ENCODE results near the gene JOSD2.
A peak's percentile ranks its signal among the peaks of the same experiment; 100 is the strongest.

JOSD2 gene

DNA sequence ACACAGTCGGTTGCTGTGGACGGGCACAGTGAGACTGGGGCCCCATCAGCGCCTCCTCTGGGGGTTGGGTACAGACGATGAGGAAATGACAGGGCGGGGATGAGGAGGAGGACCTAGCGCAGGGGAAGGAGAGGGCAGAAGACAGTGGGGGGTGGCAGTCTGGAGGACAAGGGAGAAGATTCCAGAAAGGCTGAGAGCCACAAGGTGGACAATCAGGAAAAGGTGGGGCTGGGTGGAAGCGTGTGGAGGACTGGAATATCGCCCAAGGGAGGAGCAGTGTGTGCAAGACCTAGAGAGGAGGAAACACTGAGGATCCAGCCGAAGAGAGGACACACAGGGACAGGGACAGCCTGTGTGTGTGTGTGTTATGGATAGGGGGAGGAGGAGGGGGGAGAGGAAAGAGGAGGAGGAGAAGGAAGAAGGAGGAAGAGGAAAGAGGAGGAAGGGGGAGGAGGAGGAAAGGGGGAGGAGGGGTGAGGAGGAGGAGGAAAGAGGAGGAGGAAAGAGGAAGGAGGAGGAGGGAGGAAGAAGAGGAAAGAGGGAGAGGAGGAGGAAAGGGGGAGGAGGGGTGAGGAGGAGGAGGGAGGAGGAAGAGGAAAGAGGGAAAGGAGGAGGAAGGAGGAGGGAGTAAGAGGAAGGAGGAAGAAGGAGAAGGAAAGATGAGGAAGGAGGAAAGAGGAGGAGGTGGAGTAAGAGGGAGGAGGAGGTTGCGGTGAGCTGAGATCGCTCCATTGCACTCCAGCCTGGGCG lies 18.5 kb downstream of the JOSD2 start:
- DNase-seq, result peak; percentile 43

DNA sequence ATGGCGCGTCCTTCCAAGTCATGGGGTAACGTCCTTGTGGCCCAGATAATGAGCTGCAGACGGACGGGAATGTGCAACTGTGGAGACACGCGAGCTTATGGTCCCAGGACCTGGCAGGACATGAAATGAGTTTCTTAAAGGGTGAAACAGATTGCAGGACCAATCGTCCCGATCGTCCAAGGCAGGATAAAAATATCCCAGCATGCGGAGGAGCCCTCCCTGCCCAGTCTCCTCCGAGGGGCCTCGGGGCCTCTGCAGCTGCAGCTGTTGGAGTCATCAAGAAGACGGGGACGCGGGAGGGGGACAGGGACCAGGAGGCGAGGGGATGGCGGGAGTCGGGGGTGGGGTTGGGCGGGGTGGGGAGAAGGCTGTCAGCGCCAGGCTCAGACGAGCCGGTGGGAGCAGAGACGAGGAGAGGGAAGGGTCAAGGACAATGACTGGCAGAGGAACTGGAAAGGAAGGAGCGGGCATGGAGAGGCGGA lies 20.0 kb downstream of the JOSD2 start:
- DNase-seq, result no peak

DNA sequence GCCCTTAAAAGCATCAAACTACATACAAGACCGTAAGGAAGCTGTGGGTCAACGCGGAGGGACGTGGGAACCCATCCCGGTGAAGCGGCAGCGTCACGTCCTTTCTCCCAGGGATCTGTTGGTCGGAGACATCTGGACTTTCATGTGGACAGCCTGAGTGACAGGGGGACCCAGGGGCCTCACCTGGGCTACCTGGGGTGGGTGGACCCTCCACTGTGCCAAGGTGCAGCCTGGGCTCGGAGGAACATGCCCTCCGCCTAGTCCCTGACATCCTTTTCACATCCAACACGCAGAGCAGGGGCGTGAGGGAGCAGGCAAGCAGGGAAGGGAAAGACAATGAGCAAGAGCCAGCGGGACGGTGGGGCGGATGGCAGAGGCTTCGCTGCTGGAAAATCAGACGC lies 20.6 kb downstream of the JOSD2 start:
- no peak for DNase-seq

DNA sequence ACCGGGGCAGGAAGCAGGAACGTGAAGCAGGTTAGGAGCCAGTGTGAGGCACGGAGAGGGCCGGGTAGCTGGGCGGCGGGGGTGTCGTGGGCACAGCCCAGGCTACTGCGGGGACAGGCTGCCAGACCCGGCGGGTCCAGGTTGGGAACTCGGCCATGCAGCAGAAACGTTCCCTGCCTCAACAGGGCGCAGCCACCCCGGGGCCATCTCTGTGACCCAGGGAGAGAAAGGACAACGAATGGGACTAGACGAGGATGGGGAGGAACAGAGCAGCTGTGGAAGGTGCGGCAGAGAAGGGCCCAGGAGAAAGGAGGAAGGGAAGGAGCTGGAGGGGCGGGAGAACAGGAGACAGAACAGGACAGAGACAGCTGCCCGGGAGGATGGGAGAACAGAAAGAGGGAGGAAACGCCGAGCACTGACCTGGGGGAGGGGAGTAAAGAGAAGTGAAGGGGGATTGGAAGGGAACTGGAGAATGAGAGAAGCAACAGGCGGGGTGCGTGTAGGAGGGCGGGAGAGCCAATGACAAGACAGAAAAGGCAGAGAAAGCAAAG lies 21.5 kb downstream of the JOSD2 start:
- DNase-seq, result no peak

DNA sequence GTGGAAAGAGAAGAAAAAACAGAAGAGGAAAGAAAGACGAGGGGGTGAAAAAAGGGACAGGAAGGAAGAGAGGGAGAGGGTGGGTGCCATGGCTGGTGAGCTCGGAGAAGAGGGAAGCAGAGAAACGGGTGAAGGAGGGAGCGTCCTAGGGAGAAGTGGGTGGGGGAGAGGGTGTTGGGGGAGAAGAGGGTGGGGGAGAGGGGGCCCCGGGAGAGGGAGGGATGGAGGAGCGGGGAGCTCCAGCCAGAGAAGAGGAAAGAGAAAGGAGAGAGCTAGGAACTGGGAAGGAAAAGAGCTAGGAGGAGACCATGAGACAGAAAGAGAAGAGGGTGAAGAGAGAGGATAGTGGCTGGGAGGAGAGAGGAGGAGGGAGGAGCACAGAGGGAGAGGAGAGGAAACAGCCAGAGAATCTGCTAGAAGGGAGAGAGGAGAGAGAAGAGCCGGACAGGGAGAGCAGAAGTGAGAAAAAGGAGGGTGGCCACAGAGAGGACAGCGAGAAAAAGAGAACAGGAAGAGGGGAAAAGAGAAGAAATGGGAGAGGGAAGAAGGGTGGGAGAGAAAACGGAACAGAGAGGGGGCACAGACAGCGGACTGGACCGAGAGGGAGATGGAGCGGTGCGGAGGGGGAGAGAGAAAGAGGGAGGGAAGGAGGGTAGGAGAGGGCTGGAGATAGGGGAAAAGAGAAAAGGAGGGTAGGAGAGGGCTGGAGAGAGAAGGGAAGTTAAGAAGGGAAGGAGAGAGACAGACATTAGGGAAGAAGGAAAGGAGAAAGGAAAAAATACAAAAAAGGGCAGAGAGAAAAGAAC lies 22.4 kb downstream of the JOSD2 start:
- no peak for DNase-seq

DNA sequence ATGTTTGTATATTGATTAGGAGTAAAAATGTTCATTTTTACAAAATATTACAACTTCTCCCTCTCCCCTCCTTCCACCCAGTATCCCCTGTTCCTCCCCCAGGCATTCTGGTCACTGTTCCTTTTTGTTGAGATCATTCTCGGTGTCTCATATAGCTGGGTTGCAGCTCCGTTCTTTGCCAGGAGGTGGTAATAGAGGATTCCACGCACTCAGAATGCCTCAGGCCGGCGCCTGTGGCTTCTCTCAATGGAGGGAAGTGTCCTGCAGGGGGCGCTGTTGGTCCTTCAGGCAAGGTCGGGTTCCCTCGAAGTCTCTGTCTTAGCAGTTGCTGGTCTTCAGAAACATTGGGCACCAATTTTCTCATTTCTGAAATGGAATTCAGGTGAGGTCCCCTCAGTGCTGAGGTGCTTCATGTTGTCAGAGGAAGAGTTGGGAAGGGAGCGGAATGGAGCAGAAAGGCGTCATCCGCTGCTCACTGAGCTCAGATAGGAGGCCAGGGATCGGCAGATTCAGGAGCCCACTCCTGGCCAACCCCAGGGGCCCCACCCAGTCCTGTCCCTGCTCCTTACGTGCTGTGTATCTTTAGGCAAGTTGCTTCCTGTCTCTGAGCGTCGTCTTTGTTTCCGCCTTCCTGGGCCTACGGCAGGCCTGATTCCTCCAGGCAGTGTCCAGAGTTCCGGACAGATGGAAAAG lies 24.0 kb downstream of the JOSD2 start:
- peak; percentile 57 for DNase-seq

DNA sequence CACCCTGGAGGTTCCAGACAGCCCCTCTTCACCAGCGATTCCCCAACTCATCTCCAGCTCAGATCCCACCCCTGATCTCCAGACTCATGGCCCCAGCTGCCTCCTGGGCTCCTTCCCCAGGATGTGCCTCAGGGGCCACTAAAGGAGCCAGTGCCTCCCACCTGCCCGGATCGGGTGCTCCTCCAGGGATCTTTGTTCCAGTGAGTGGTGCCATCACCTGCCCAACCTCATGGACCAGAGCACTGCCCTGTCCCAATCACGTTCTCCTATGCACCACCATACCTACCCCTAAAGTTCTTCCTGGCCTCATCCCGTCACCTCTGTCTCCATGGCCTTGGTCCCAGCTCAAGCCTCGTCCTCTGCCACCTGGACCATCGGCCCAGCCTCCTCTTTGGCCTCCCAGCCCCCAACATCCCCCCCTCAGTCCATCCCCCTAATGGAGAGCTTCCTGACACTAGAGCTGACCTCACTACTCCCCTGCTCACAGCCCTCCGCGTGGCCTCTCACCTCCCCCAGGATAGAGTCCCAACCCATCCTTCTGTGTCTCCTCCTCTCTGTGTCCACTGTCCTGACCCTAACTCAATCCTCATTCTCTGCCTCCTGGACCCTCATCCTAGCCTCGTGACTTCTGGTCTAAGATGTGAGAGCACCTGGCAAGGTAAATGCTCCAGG lies 25.6 kb downstream of the JOSD2 start:
- DNase-seq, result no peak

DNA sequence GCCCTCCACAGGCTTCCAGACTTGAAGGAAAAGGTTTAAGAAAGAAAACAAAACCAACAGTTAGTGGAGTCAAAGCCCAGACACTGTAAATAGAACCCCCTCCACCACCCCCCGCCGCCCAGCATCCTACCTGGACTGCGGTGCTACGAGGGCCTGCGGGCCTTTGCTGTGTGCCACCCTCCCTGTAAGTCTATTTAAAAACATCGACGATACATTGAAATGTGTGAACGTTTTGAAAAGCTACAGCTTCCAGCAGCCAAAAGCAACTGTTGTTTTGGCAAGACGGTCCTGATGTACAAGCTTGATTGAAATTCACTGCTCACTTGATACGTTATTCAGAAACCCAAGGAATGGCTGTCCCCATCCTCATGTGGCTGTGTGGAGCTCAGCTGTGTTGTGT lies 28.1 kb downstream of the JOSD2 start:
- DNase-seq, result no peak

DNA sequence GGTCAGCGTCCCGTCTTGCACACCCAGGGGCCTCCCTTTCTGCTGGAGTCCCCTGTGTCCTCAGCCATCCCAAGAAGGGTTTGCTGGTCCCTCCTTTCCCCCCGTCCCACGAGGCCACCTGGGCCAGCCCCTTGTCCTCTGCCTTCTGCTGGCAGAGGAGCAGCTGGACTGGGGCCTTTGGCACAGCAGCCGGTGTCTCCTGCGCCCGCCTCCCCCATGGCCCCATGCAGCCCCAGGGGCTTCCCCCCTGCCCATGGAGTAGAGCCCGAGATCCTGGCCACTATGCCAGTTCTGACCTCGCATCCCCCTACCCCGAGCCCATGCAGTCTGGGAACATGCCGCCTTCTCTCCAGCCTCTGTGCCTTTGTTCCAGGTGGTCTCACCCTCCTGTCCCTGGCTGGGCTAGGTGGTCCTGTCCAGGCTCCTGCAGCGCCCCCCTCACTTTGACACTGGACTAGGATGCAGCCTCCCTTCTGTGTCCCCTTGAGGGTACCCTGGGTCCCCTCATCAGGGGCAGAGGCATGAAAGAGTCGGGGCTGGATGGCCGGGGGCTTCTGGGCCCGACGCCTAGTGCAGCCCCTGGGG lies 28.6 kb downstream of the JOSD2 start:
- DNase-seq, result no peak

DNA sequence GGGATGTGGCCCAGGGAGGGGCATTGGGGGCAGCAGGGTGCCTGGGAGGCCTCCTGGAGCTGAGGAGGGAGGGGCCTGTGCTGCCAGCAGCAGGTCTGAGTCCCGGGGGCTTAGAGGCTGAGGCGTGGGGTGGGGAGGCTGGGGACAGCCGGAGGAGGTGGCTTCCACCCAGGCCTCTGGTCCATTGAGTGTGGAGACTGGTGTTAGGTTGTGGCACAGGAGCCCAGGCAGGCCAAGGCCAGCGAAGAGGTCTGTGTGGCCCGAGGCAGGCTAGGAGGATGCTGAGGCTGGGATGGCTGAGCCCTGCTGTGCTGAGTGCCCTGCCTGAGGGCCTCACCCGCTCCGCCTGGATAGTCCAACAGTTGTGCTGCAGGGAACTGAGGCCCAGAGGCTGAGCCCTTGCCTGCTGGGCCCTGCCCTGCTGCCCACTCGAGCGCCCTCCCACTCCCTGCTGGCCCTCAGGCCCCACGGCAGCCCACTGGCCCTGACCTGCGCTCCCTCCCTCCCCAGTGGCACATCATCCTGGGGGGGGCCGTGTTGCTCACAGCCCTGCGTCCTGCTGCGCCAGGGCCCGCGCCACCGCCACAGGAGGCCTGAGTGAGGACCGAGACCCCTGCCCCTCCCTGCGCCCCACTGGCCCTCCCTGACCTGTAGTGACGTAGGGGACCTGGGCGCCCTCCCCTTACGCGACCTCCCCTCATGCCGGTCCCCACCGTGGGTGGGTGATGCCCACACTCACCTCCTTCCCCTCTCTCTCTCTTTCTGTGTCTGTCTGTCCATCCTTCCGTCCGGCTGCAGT lies 29.4 kb downstream of the JOSD2 start:
- DNase-seq, result no peak

DNA sequence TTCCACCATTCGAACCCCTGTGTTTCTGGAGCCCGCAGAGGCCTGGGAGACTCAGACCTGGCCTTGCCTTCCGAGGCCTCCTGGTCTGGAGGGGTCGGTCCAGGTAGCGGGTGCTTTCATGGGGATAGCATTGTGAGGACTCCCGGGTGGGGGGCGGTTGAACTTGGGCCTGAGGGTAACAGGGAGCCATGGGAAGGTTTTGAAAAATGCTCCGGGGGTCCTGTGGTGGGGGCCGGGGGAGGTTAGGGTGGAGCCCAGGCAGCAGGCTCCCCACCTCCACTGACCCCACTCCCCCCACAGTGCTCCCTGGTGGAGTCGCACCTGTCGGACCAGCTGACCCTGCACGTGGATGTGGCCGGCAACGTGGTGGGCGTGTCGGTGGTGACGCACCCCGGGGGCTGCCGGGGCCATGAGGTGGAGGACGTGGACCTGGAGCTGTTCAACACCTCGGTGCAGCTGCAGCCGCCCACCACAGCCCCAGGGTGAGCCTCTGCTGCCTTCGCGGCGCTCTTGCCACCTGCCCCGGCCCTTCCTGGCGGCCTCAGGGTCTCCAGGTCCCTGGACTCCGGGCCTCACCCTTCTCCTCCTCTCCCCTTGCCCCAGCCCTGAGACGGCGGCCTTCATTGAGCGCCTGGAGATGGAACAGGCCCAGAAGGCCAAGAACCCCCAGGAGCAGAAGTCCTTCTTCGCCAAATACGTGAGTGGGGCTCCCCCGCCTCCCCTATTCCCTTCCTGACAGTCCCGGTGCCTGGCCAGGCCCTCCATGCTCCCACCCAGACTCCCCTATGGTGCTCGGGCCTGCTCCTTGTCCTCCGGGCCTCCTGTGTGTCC lies 30.5 kb downstream of the JOSD2 start:
- no peak for DNase-seq

DNA sequence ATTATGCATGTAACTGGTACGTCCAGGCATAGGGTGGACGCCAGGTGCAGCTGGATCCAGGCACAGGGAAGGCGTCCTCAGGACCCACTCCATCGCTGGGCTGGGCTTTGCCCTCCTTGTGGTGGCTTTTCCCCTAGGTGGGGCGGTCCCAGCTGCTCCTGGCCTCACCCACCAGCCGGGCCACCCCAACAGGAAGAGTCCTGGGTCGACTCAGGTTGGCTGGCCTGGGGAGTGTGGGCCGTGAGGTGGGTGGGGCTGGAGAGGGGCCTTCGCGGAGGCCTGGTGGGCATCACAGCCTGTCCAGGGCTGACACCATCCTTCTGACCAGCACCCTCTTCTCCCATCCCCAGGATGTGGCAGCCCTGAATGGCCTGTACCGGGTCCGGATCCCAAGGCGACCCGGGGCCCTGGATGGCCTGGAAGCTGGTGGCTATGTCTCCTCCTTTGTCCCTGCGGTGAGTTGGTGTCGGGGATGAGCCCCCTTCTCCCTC lies 31.2 kb downstream of the JOSD2 start:
- DNase-seq, result no peak

DNA sequence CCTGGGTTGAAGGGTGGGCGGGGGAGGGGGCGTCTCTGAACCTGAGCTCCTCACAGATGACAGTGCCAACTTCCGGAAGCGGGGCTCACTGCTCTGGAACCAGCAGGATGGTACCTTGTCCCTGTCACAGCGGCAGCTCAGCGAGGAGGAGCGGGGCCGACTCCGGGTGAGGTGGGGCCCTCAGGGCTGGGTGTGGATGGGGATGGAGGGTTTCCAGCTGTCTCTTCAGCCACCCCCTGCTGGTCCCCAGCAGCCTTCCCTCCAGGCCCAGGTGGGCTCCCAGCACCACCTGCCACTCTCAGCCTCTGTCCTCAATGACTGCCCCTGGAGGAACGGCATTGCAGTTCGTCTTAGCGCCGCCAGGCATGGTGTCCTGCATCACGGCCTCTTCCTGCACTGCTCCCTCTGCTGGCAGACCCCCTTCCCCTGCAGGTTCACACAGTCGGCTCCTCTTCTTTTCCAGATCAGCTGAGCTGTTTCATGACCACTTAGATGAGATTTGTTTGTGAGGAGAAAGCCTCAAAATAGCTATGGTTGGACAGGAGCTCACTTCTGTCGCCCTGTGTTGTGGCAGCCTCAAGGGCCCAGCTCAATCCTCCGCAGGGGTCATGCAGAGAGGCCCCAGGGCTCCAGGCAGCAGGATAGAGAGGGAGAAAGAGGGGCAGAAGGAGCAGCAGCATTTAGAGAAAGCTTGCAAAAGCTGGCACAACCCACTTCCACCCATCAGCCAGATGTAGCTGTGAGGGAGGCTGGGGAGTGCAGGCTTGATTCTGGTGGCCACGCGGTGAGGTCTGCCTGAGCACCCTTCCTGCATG lies 31.9 kb downstream of the JOSD2 start:
- DNase-seq, result peak; percentile 11

DNA sequence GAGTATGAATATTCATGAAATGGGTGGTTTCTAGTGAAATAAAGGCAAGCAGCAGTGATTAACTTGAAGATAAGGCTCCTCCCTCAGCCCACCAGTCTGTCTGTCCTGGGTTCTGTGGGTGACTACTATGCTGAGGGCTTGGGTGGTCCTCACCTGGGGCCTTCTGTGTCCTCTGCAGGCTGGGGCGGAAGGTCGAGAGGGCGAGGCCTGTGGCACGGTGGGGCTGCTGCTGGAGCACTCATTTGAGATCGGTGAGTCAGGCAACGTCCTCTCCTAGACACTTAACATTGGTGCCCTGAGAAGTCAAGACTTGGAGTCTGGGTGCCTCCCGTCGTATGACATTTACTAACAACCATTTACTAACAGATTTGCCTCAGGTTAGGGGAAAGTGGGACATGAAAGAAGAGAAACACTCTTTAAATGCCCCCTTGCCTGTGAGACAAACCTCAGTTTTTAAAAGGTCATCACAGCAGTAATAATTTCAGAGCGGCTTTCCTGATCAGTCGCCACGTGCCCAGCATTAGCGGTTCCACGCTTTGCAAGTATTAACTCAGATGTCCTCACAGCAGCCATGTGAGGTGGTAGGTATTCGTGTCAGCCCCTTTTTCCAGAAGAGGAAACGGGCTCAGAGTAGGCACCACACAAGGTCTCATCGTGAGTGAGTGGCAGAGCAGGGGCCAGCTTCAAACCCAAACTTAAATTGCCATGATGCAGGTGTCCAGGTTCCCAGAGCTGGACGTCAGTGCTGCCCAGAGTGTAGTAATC lies 33.1 kb downstream of the JOSD2 start:
- DNase-seq, result no peak

DNA sequence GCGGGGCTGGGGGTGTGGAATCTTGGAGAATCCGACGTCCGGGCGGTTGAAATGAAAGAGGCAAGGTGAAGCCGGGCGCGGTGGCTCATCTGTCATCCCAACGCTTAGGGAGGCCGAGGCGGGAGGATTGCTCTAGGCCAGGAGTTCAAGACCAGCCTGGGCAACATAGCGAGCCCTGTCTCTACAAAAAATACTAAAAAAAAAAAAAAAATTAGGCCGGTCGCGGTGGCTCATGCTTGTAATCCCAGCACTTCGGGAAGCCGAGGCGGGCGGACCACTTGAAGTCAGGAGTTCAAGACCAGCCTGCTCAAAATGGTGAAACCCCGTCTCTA lies 34.1 kb downstream of the JOSD2 start:
- DNase-seq, result no peak

DNA sequence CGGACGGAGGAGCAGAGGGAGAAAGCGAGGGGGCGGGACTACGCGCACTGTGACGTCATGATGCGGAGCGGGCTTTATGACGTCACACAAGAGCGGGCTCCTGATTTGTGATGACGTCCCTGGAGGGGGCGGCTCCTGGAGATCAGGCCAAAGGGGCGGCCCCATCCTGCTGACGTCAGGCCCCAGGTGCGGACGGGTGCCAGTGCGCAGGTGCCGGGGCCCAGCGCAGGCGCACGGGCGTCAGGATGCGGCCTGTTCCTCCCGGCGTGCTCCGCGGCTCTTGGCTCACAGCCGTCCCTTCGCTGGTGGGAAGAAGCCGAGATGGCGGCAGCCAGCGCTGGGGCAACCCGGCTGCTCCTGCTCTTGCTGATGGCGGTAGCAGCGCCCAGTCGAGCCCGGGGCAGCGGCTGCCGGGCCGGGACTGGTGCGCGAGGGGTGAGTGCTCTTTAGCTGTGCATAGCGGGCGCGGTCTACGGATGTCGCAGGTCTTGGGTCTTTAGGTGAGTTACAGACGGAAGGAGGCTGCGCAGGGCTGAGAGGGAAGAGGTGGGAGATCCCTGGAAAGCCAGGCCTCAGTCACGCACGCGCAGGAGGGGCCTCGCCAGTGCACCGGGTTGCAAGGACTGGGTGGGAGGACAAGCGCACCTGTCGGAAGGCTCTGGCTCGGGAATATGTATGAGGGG lies 34.6 kb downstream of the JOSD2 start, which contains the start of the genes EMC10 and GARIN5A:
TSS of gene EMC10 (plus strand) at position 284 of the 683 bp plus-strand sequence. CDS start at position 322, 38 bp downstream.
TSS of gene GARIN5A (minus strand) at position 625 of the 683 bp plus-strand sequence. CDS start at position 165, 460 bp downstream.
- DNase-seq, result peak; percentile 93

DNA sequence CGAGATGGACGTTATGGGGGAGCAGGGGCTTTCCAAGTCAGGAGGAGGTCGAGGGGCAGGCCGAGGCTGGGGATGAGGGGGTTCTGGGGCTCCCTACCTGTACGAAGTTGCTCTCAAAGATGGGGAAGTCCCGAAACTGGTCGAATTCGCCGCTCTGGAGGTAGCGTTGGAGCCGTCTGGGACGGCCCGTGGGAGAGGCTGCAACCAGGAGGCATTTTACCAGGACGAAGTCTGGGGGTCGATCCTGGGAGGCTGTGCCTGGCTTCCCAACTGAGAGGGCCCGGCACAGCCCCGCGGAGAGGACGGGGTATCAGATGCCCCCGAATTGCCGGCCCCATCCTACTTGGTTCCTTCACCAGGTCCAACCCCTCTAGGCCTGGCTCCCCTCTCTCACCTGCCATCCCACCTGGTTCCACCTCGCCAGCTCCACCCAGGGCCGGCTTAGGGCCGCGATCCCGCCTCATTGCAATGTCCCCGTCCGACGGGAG lies 35.2 kb downstream of the JOSD2 start:
- no peak for DNase-seq

DNA sequence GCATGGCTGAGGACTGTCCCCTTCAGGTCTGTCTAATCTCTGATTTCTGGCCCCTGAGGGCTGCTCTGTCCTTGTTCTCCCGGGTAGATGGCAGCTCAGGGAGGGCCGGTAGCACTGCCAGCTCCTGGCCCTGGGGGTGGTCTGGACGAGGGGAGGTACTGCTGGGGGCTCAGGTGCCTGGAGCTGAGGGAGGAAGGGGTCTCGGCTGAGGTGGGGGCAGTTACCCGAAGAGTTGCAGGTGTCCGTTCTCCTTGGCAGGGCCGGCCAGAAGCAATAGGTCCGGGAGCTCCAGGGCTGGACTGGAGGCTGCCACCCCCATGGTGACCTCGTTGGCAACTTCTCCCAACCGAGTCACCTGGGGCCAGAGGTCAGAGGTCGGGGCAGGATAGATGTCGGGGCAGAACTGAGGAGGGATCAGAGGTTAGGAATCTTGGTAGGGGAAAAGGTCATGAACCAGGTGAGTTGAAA lies 35.9 kb downstream of the JOSD2 start:
- DNase-seq, result no peak
